Fibroblast of skin of right quadriceps (primary cell): ENCODE data around the gene FLYWCH1.

ENCODE experiments used
- DNase-seq: peaks from one replicate; pipeline ENCODE4 v3.0.0-alpha.2; 2013

Gene FLYWCH1

GRCh38 chr16:2899564-2900072 lies 12.1 kb upstream of the FLYWCH1 start:
- no peak for DNase-seq

DNA sequence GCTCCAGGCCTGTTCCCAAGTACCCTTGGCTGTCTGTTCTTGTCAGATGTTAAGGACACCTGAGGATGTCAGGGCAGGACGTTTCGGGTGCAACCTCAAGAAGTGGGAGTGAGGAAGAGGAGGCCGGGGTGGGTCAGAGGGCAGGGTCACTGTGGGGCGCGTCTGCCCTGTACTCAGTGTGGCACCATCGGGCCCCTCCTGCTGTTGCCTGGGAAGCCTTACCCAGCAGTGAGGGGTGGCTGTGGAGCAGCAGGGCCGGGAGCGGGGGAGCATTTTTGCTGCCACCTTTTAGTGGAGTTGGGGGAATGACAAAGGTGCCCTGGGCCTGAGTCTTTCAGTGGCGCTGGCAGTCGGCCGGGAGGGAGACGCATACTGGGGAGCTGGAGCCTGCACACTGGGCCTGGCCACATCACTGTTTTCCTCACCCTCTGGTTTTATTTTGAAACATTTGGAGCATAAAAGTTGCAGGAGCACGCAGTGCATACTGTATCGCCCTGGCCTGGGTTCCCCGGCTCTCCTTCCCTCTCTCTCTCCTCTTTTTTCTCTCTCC lies 11.1 kb upstream of the FLYWCH1 start:
- no peak for DNase-seq

GRCh38 chr16:2902337-2903130 lies 9.2 kb upstream of the FLYWCH1 start:
- DNase-seq, result no peak

- DNase-seq, result peak; percentile 74
Observed at GRCh38 chr16:2904100-2904921, 7.4 kb upstream of the FLYWCH1 start.

DNA sequence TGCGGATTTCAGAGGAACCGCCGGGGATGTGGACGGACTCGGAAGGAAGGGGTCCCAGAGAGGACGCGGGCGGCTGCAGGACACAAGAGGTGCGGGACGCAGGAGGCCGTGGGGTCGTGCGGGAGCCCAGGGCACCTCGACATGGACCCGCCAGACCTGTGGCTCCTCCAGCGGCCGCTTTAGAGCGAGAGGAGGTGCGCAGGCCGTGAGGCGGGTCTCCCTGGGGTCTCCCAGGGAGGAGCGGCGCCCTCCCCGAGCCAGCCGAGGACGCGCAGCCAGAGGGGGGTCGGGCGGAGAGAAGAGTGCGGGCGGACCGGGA lies 6.8 kb upstream of the FLYWCH1 start:
- DNase-seq, result no peak

GRCh38 chr16:2905241-2905987 lies 6.3 kb upstream of the FLYWCH1 start:
- DNase-seq, result peak; percentile 99

- DNase-seq, result no peak
Observed at GRCh38 chr16:2905988-2906387, 5.7 kb upstream of the FLYWCH1 start.

- peak; percentile 41 for DNase-seq
Observed at GRCh38 chr16:2907084-2907753, 4.5 kb upstream of the FLYWCH1 start.

DNA sequence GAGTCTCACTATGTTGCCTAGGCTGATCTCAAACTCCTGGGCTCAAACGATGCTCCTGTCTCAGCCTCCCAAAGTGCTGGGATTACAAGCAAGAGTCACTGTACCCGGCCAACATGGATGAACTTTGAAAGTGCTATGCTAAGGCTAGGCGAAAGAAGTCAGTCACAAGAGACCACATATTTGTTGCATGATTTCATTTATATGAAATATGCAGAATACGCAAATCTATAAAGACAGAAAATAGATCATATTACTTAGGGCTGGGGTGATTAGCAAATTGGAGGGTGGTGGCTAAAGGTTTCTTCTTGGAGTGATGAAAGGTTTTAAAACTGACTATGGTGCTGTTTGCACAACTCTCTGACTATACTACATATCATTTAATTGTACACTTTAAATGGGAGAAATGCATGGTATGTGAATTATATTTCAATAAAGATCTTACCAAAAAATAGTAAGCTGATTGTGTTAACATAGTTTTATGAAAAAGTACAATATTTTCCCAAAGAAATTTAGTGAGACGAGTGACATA lies 1.2 kb upstream of the FLYWCH1 start:
- peak; percentile 51 for DNase-seq

DNA sequence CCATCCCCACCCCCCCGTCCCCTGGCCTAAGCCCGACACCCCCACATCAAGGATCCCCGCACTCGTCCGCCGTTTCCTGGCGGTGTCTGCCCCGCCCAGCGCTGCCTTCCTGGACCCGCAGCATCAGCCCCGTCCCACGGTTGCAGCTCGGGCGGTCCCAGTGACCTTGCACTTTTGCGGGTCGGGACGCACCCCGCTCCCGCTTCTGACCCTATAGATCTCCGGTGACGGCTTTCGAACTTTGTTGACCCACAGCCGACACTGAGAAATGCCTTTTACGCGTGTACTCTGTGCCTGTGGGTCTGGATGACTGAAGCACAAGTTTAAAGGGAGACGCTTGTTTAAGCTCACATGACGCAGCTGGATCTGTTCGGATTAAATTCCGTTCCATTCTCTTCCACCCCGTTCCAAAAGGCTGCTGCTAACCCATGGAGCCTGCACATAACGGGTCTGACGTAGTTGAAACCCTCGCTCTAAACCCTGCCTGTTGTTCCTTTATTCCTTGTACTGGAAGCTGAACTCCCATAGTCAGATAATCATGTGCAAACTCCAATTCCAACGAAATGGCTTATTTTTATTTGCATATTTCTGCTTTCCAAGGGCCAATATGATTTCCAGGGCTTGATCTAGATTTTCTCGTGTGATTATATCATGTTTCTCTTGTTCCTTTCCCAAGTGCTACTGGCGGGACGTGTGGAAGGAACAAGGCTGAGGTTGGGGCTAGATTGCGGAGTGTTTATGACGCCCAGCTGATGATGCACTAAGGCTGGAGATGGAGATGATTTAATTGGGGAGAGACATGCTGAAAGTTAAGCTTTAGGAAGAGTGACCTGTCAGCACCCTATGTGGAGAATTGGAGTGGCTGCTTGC lies 834 bp downstream of the FLYWCH1 start:
- DNase-seq, result peak; percentile 52

DNA sequence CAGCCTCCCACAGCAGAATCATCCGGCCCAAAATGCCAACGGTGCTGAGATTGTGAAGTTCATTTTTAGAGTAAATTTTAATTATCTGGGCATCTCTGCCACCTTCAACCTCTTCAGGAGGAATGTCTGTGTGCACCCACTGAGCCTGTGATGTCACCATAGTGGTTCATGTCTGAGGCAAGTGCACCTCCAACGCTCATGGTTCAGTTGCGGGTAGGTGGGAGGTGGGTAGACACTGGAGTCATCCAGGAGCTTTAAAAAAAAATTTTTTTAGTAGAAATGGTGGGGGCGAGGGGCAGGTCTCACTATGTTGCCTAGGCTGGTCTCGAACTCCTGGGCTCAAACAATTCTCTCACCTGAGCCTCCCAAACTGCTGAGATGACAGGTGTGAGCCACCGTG lies 1.9 kb downstream of the FLYWCH1 start:
- DNase-seq, result no peak

DNA sequence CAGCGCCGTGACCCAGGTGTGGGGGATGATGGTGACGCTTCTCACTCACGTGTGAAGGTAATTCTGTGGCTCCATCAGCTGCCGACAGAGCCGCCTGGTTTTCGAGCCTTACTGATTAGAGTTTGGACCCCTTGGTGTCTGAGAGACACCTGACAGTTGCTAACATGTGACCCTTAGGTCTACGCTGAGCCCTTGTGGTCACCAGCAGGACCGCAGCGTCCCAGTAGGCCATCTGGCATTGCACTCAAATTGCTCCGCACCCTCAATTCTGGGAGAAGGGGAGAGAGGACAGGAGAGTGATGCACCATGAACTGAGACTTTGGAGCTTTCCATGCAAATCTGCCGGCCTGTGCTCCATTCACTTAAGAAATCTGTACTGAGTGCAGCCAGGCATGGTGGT lies 2.5 kb downstream of the FLYWCH1 start:
- DNase-seq, result no peak

- no peak for DNase-seq
Observed at GRCh38 chr16:2915196-2915929, 3.6 kb downstream of the FLYWCH1 start.

- peak; percentile 63 for DNase-seq
Observed at GRCh38 chr16:2919511-2920255, 8.0 kb downstream of the FLYWCH1 start.

DNA sequence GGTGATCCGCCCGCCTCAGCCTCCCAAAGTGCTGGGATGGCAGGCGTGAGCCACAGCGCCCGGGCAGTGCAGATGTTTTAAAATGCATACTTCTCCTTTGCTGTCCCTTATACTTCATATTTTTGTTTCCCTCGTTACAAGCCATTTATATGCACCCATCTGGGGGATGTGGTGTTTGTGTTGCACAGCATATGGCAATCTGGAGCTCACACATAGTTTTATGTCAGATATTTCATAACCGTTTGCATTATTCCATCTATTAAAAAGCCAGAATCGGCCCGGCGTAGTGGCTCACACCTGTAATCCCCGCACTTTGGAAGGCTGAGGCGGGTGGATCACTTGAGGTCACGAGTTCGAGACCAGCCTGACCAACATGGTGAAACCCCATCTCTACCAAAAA lies 11.8 kb downstream of the FLYWCH1 start:
- no peak for DNase-seq

DNA sequence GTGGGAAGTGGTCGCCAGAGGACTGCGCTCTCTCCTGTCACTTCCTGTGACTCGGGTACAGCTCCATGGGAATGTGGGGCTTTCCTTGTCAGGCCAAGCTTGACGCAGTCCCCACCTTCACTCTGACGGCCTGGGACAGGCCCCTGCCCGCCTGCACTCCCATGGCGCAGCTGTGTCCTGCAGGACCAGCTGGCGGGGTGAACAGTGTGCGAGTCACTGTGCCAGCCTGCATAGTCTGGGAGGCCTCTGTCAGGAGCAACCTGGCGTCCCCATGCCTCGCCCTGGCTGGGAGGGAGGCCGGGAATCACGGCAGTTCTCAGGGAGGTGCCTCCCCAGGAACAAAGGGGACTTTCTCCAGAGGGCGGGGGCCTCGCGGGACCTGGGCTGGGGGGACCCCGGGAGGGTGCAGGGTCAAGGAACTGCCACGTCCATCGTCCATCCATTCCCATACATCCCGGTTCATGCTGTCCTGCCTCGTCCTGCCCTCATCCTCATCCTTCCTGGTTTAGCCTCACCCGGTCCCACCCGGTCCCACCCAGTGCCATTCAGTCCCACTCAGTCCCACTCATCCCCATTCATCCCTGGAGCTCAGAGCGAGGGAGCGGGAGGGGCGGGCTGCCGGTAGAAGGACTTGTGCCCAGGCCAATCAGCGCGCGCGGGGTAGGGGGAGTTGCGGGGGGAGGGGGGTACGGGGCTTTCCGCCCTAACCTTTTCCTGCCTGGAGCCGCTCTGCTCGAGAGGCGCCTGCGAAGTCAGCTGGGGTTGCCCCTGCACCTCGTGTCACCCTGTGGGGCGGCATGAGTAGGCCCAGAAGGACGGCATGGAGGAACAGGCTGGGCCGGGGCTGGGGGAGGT lies 13.4 kb downstream of the FLYWCH1 start:
- DNase-seq, result no peak

DNA sequence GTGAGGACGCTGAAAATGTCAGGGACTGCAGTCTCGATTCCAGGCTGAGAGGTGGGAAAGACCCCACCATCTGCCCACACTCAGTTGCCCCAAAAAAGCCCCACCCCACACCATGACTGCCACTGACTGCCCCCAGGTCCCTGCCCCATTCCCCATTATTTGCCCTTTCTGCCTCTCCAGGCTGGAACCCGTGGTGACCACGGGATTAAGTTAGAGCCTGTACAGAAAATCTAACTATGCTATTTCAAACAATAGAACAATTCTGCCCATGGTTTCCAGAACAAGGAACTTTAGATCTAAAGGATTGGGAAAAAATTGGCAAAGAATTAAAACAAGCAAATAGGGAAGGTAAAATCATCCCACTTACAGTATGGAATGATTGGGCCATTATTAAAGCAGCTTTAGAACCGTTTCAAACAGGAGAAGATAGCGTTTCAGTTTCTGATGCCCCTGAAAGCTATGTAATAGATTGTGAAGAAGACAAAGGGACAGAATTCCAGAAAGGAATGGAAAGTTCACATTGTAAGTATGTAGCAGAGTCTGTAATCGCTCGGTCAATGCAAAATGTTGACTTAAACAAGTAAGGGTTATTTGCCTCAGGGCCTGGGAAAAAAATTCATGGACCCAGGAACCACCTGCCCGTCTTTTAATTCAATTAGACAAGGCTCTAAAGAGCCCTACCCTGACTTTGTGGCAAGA lies 14.4 kb downstream of the FLYWCH1 start:
- no peak for DNase-seq

- DNase-seq, result no peak
Observed at GRCh38 chr16:2926650-2926999, 14.9 kb downstream of the FLYWCH1 start.
